ENCODE data around the gene SMAD3.

DNA sequence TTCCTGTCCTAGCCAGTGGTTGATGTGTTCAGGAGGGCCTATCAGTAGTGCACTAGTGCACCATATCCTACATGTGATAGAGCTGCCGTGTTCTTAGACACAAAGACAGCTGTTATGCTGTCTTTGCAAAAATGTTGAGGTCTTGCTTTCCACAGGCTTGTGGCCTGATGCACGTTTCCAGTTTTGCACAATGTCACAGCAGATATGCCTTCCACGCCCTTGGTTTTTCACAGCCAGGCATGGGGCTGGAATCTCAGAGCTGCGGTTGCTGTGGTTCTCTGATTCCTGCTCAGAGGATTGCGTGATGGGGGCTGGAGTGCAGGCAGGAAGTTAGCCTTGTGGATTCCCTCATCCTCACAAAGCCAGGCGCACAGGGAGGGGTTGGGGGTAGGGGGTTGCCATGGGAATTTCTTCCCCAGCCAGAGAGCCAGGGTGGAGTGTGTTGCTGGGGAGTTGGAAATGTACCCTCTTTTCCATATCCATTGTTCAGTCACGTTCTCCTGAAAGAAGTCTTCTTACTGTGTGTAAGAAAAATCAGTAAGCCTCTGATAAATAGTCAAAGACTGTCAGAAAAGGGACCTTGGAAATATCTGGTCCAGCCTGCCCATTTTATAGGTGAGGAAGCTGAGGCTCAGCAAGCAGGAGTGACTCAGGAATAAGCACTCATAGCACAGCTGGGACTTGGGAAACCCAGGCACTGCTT is 79.4 kb downstream of the SMAD3 start:
- TF ChIP-seq, protein P1, sequence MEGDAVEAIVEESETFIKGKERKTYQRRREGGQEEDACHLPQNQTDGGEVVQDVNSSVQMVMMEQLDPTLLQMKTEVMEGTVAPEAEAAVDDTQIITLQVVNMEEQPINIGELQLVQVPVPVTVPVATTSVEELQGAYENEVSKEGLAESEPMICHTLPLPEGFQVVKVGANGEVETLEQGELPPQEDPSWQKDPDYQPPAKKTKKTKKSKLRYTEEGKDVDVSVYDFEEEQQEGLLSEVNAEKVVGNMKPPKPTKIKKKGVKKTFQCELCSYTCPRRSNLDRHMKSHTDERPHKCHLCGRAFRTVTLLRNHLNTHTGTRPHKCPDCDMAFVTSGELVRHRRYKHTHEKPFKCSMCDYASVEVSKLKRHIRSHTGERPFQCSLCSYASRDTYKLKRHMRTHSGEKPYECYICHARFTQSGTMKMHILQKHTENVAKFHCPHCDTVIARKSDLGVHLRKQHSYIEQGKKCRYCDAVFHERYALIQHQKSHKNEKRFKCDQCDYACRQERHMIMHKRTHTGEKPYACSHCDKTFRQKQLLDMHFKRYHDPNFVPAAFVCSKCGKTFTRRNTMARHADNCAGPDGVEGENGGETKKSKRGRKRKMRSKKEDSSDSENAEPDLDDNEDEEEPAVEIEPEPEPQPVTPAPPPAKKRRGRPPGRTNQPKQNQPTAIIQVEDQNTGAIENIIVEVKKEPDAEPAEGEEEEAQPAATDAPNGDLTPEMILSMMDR (IDR thresholded peaks at IDR 0.05), result no peak
- no peak for TF ChIP-seq POLR2A (IDR thresholded peaks at IDR 0.05)

All from body of pancreas (tissue), 4 donors.